Measurements from ENCODE around the gene CMTM1.

DNA sequence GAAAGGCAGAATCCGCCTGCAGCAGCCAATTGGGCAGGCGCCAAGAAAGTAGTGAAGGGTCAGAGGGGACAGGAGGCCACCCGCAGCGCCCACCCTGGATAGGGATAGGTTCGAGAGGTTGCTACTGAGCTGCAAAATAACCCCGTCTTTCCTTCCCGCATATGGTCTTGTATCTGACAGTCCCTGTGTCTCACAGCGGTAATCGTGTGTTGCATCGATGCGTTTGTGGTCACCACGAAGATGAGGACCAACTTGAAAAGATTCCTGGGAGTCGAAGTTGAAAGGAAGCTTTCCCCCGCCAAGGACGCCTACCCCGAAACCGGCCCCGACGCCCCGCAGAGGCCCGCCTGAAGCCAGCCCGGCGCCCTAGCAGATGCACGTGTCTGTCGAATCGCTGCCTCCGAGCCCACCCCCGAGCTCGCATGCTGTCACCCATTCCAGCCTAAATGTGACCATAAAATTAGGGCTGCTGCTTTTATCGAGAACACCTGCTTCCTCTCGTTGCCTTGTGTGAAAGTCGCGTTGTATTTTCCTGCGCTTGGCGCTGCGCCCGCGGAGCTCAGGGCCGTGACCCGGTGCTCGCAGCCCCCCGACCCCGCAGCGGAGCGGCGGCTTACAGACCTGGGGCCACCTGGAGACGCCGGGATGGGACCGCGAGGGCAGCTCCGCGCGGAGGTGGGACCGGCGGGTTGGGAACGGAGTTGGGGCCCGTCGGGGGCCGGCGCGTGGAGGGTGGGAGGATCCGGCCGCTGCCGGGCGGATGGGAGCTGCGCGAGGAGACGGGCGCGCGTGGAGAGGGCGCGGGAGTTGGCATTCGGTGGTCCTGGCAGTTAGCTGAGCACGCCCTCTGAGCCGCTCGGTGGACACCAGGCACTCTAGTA is 12.7 kb downstream of the CMTM1 start, which contains the start of gene CMTM2:
- TF ChIP-seq, protein P1, sequence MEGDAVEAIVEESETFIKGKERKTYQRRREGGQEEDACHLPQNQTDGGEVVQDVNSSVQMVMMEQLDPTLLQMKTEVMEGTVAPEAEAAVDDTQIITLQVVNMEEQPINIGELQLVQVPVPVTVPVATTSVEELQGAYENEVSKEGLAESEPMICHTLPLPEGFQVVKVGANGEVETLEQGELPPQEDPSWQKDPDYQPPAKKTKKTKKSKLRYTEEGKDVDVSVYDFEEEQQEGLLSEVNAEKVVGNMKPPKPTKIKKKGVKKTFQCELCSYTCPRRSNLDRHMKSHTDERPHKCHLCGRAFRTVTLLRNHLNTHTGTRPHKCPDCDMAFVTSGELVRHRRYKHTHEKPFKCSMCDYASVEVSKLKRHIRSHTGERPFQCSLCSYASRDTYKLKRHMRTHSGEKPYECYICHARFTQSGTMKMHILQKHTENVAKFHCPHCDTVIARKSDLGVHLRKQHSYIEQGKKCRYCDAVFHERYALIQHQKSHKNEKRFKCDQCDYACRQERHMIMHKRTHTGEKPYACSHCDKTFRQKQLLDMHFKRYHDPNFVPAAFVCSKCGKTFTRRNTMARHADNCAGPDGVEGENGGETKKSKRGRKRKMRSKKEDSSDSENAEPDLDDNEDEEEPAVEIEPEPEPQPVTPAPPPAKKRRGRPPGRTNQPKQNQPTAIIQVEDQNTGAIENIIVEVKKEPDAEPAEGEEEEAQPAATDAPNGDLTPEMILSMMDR (IDR thresholded peaks at IDR 0.05 in 8 of 11, conservative IDR thresholded peaks at IDR 0.05 in 3 of 11): no peak
- no peak for TF ChIP-seq POLR2A (IDR thresholded peaks at IDR 0.05)
- peak in 2 of 3 donors; percentile 23 to 58 for TF ChIP-seq POLR2AphosphoS5 (IDR thresholded peaks at IDR 0.05)

Data from spleen (tissue), 7 donors.